ENCODE data around the gene TBC1D9. TPM values are rescaled to one million over a fixed set of nuclear protein-coding genes. Genes with fewer than 3 reads are reported as not detected.

The TBC1D9 gene
- polyA plus RNA-seq, 1 of the 3 experiments (the other 2 are of a cell fraction), result 13.5 TPM

DNA sequence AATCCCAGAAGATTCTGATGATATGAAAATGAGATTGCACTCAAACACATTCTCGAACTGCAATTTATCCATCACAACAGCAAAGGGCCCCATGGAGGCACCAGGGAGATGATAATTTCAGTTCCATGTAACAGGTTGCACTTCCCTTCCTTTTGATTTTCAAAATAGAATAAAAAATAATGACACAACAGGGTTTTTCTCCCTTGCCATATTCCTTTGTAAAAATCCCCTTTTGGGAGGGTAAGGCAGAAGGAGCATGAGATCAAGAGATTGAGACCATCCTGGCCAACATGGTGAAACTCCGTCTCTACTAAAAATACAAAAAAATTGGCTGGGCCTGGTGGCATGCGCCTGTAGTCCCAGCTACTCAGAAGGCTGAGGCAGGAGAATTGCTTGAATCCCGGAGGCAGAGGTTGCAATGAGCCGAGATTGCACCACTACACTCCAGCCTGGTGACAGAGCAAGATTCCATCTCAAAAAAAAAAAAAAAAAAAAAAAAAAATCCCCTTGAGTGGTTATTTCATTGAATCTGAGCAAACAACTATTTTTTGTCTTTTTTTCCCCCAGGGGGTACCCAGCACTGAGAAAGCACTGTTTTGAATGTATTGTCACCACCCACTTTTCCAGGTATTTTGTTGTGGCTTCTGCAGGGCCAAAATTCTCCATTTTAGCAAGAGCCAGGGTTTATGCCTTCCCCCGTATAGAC is 26.7 kb downstream of the TBC1D9 start:
- no peak overlapping the region for H3K27ac ChIP-seq (ENCODE audit: low read depth in 2 of 2, low read length in 1 of 2)
- H4K20me1 ChIP-seq (ENCODE audit: insufficient read depth), result peaks cover 12% of the 10 kb centered on the region; the same call in 1 of the 2 replicates
- H3K4me3 ChIP-seq (ENCODE audit: low read depth in 2 of 2, low read length in 1 of 2), result no peak overlapping the region
- H3K9me3 ChIP-seq, result no peaks in the 10 kb centered on the region
- ChIA-PET POLR2A (no interaction called here), CTCF (no interaction called here)
- H3F3A ChIP-seq (replicated peaks; ENCODE audit: insufficient read depth), result peaks cover 19% of the 10 kb centered on the region
- H3K36me3 ChIP-seq (replicated peaks in 1 of 2; ENCODE audit: control insufficient read depth in 1 of 2, insufficient read depth in 2 of 2, low read length in 1 of 2), result no peaks in the 10 kb centered on the region
- TF ChIP-seq REST (IDR thresholded peaks at IDR 0.05; ENCODE audit: low read depth, low read length) (no peak), GABPA (IDR thresholded peaks at IDR 0.05; ENCODE audit: low read depth) (no peak), TCF12 (IDR thresholded peaks at IDR 0.05) (no peak), SMC3 (IDR thresholded peaks at IDR 0.05; ENCODE audit: low read depth, low read length) (no peak), CHD2 (IDR thresholded peaks at IDR 0.05; ENCODE audit: low read length, partially characterized antibody) (no peak), FOSL2 (IDR thresholded peaks at IDR 0.05; ENCODE audit: borderline replicate concordance, low read depth) (no peak), MEF2A (IDR thresholded peaks at IDR 0.05; ENCODE audit: borderline replicate concordance, low read depth) (no peak), RFX5 (IDR thresholded peaks at IDR 0.05; ENCODE audit: low read length) (no peak), GATA2 (CRISPR knock-in tag; IDR thresholded peaks at IDR 0.05) (no peak), JUND (IDR thresholded peaks at IDR 0.05) (no peak), ELF1 (IDR thresholded peaks at IDR 0.05) (no peak), USF2 (IDR thresholded peaks at IDR 0.05; ENCODE audit: borderline replicate concordance, low read depth, low read length) (no peak), TAF1 (IDR thresholded peaks at IDR 0.05; ENCODE audit: borderline replicate concordance, low read depth, low read length) (no peak), EZH2phosphoT487 (IDR thresholded peaks at IDR 0.05; ENCODE audit: borderline replicate concordance, low read depth) (no peak), TEAD4 (IDR thresholded peaks at IDR 0.05; ENCODE audit: borderline replicate concordance, insufficient read depth) (no peak), EP300 (IDR thresholded peaks at IDR 0.05; ENCODE audit: borderline replicate concordance in 1 of 2, low read depth in 1 of 2, low read length in 1 of 2) (no peak)
- H3K9ac ChIP-seq, result no peak overlapping the region
- H3K9me2 ChIP-seq, result no peaks in the 10 kb centered on the region
- H3K27me3 ChIP-seq (ENCODE audit: insufficient read depth), result no peaks in the 10 kb centered on the region
- 94% methylated on average over 6 of the region's 6 CpGs for WGBS (ENCODE audit: low lambda C conversion rate)
- DNase-seq, result no peak
- H3K4me2 ChIP-seq, result no peak overlapping the region
- H2AFZ ChIP-seq (ENCODE audit: low read depth), result no peak overlapping the region
- H3K79me2 ChIP-seq (ENCODE audit: insufficient read depth), result peaks cover 81% of the 10 kb centered on the region
- H3K4me1 ChIP-seq (ENCODE audit: control insufficient read depth in 1 of 2, insufficient read depth in 2 of 2, low read depth in 1 of 2, low read length in 1 of 2), result peaks cover 3 to 19% of the 10 kb centered on the region in 2 experiments; a peak in 2 of 4 replicates

Data from SK-N-SH (cell line).